Measurements from ENCODE around the gene RFTN1. TPM values are rescaled to one million over a fixed set of nuclear protein-coding genes. Genes with fewer than 3 reads are reported as not detected.

RFTN1 gene
- total and polyA plus RNA-seq, 10 of the 15 experiments (the other 5 are each of a cell fraction or from before 2014, with no cell fraction given), result 20.6 to 213 (median 147) TPM

GRCh38 chr3:16335772-16336645 is 177.5 kb downstream of the RFTN1 start:
- Histone ChIP-seq H2AFZ (ENCODE audit: control insufficient read depth, low read depth, low read length) (no peak overlapping the region), H3K9ac (ENCODE audit: control insufficient read depth, insufficient read depth, low read length) (no peak overlapping the region), H3K4me3 (no peak overlapping the region), H3K79me2 (ENCODE audit: control insufficient read depth, insufficient read depth, low read length) (peaks cover 8% of the 10 kb centered on the region), H3K27me3 (replicated peaks in 1 of 2; ENCODE audit: control insufficient read depth in 2 of 2, insufficient read depth in 2 of 2, low read length in 1 of 2) (no peaks in the 10 kb centered on the region), H3K27ac (ENCODE audit: control insufficient read depth, insufficient read depth) (no peak overlapping the region), H4K20me1 (ENCODE audit: control insufficient read depth, insufficient read depth) (no peaks in the 10 kb centered on the region), H3K36me3 (ENCODE audit: control insufficient read depth in 2 of 2, insufficient read depth in 2 of 2, low read length in 1 of 2) (peaks cover 20 to 47% of the 10 kb centered on the region in 2 experiments), H3K9me3 (replicated peaks; ENCODE audit: control insufficient read depth, insufficient read depth, low read length) (peaks cover 2% of the 10 kb centered on the region; the same call in 1 of the 3 replicates), H3K4me2 (ENCODE audit: control insufficient read depth, insufficient read depth) (no peak overlapping the region), H3K4me1 (ENCODE audit: control insufficient read depth, insufficient read depth, low read length) (peaks cover 12% of the 10 kb centered on the region)
- in situ Hi-C loops (cut with MboI) (no loop called here), intact Hi-C loops (cut with micrococcal nuclease; ENCODE audit: unreplicated experiment) (no loop called here)
- ATAC-seq, result no peak
- SMC1A ChIA-PET (ENCODE audit: uncharacterized antibody, unreplicated experiment), result interaction anchor here (1.2 kb wide), 1 partner anchor 215 kb away, joined by 4 read pairs; no protein-coding TSS in a partner anchor
- no TSS peak for BruUV-seq (replicated peaks)
- TF ChIP-seq, protein P1, sequence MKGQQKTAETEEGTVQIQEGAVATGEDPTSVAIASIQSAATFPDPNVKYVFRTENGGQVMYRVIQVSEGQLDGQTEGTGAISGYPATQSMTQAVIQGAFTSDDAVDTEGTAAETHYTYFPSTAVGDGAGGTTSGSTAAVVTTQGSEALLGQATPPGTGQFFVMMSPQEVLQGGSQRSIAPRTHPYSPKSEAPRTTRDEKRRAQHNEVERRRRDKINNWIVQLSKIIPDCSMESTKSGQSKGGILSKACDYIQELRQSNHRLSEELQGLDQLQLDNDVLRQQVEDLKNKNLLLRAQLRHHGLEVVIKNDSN (IDR thresholded peaks at IDR 0.05; ENCODE audit: borderline replicate concordance, extremely low read length, insufficient read depth, low read depth, low read length), result no peak
- TF ChIP-seq CHD4 (IDR thresholded peaks at IDR 0.05), result no peak
- RAD21 ChIA-PET (ENCODE audit: unreplicated experiment), result no interaction called here
- CTCF ChIA-PET, result interaction anchor here (1.0 to 1.7 kb wide), 2 partner anchors 17 to 215 kb away, joined by 3 to 6 read pairs; no protein-coding TSS in a partner anchor
- DNase-seq (ENCODE audit: low read depth, low spot score), result no peak
- no peak for FAIRE-seq
- WGBS (ENCODE audit: insufficient coverage, insufficient replicate concordance, low lambda C conversion rate, missing lambda C conversion rate), result 84% methylated on average over 14 of the region's 14 CpGs
- POLR2A ChIA-PET, result interaction anchor here (0.8 kb wide), 1 partner anchor 23 kb away, joined by 5 read pairs; no protein-coding TSS in a partner anchor

DNA sequence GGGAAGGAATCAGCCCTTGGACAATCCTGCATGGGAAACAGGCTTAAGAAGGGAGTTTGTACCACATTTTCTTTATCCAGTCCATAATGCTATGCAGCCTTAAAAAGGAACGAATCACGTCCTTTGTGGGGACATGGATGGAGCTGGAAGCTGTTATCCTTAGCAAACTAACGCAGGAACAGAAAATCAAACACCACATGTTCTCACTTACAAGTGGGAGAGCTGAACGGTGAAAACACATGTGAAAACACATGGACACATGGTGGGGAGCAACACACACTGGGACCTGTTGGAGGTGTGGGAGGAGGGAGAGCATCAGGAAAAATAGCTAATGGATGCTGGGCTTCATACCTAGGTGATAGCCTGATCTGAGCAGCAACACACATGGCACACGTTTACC is 178.2 kb downstream of the RFTN1 start:
- FAIRE-seq, result no peak
- CTCF ChIA-PET, result interaction anchor here (1.5 to 1.7 kb wide), 2 partner anchors 16 to 68 kb away, joined by 4 to 6 read pairs; no protein-coding TSS in a partner anchor
- WGBS (ENCODE audit: insufficient coverage, insufficient replicate concordance, low lambda C conversion rate, missing lambda C conversion rate), result 98% methylated on average over 5 of the region's 5 CpGs

More for the DNA sequence above, 178.2 kb downstream of the RFTN1 start:
- Histone ChIP-seq H3K27me3 (replicated peaks in 1 of 2; ENCODE audit: control insufficient read depth in 2 of 2, insufficient read depth in 2 of 2, low read length in 1 of 2) (no peaks in the 10 kb centered on the region), H3K79me2 (ENCODE audit: control insufficient read depth, insufficient read depth, low read length) (peaks cover 8% of the 10 kb centered on the region), H3K4me3 (no peak overlapping the region), H3K27ac (ENCODE audit: control insufficient read depth, insufficient read depth) (no peak overlapping the region), H4K20me1 (ENCODE audit: control insufficient read depth, insufficient read depth) (no peaks in the 10 kb centered on the region), H3K4me1 (ENCODE audit: control insufficient read depth, insufficient read depth, low read length) (peaks cover 12% of the 10 kb centered on the region), H3K9me3 (replicated peaks; ENCODE audit: control insufficient read depth, insufficient read depth, low read length) (peaks cover 2% of the 10 kb centered on the region; the same call in 1 of the 3 replicates), H3K4me2 (ENCODE audit: control insufficient read depth, insufficient read depth) (no peak overlapping the region), H3K36me3 (ENCODE audit: control insufficient read depth in 2 of 2, insufficient read depth in 2 of 2, low read length in 1 of 2) (peaks cover 20 to 48% of the 10 kb centered on the region in 2 experiments), H2AFZ (ENCODE audit: control insufficient read depth, low read depth, low read length) (no peak overlapping the region), H3K9ac (ENCODE audit: control insufficient read depth, insufficient read depth, low read length) (no peak overlapping the region)
- no peak for ATAC-seq
- no peak for DNase-seq (ENCODE audit: low read depth, low spot score)
- POLR2A ChIA-PET, result no interaction called here
- TF ChIP-seq RBBP5 (conservative IDR thresholded peaks at IDR 0.05), result no peak
- TF ChIP-seq NR2C2 (IDR thresholded peaks at IDR 0.05; ENCODE audit: borderline replicate concordance, control insufficient read depth, insufficient read length, low read depth), result no peak
- no peak for TF ChIP-seq HDAC2 (IDR thresholded peaks at IDR 0.05)
- TF ChIP-seq TCF7 (IDR thresholded peaks at IDR 0.05; ENCODE audit: borderline replicate concordance), result no peak
- TF ChIP-seq BCL11A (IDR thresholded peaks at IDR 0.05; ENCODE audit: low read depth, low read length), result no peak
- TF ChIP-seq CBX3 (IDR thresholded peaks at IDR 0.05; ENCODE audit: borderline replicate concordance, low read depth), result no peak
- no peak for TF ChIP-seq EZH2 (IDR thresholded peaks at IDR 0.05; ENCODE audit: borderline replicate concordance, control insufficient read depth, low read depth, low read length)
- no peak for TF ChIP-seq EGR1 (IDR thresholded peaks at IDR 0.05; ENCODE audit: borderline replicate concordance in 1 of 2, low read depth in 2 of 2, low read length in 2 of 2)
- intact Hi-C loops (cut with micrococcal nuclease; ENCODE audit: unreplicated experiment), result no loop called here
- RAD21 ChIA-PET (ENCODE audit: unreplicated experiment), result no interaction called here
- SMC1A ChIA-PET (ENCODE audit: uncharacterized antibody, unreplicated experiment), result no interaction called here
- BruUV-seq (replicated peaks), result no TSS peak
- in situ Hi-C loops (cut with MboI), result no loop called here
